GM23248 (cell line): ENCODE data around the gene FXYD5.

Source experiments
- EZH2 ChIP-seq: fragments of 200-600 bp; sonication (generic); IDR thresholded peaks from 2 replicates; pipeline ENCODE4 v1.6.1; 2018; ENCODE audit warnings: antibody characterized with exemption, mild to moderate bottlenecking; ENCODE audit not compliant: insufficient read depth, poor library complexity, severe bottlenecking
- EZH2phosphoT487 ChIP-seq: fragments of 200-600 bp; sonication (generic); IDR thresholded peaks from 2 replicates; pipeline ENCODE4 v1.6.1; 2018; ENCODE audit warnings: antibody characterized with exemption, moderate library complexity, mild to moderate bottlenecking, low read depth; ENCODE audit not compliant: insufficient read depth

DNA sequence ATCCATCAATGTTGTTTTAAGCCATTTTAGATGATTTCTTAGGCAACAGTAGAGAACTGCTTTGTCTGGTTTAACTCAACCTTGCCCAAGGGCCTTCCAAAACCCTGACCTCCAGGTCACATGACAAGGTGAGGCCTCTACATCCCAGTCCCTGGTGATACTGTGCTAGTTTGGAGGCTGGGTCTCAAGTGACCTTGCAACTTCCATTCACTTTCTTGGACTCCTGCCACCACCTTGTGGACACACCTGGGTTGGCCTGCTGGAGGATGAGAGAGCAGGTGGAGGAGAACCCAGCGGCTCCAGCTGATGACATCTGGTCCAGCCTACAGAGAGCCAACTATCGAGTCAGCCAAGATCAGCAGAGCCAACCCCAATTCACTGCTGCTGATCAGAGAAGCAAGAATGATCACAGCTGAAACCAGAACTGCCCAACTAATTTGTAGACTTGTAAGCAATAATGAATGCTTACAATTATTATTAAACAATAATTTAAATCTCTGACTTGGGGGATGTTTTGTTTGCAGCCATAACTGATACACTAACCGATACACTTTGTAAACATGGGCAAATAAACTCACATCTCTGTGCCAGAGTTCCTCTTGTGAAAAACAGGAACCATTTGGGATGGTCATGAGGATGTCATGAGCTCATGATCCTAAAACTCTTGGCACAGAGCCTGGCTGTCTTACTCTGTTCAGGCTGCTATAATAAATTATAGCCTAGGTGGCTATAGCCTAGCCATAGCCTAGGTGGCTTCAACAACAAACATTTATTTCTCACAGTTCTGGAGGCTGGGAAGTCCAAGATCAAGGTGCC, 62.5 kb downstream of the FXYD5 start:
- no peak for TF ChIP-seq EZH2
- TF ChIP-seq EZH2phosphoT487 = no peak
